Right renal pelvis (tissue), 4 donors: ENCODE measurements around the gene FAM24B. TPM values are rescaled to one million over a fixed set of nuclear protein-coding genes. Genes with fewer than 3 reads are reported as not detected.

ENCODE experiments used
- DNase-seq, 4 donors: peaks; one replicate each; pipeline ENCODE4 v3.0.0-alpha.2; 2013; ENCODE audit warnings: low read depth in 4 of 4, low spot score in 3 of 4, missing footprints in 1 of 4
- polyA plus RNA-seq, 4 donors: library from polyadenylated mRNA; unstranded; fragments of 120-200 nt; gene quantifications; one replicate each; pipeline ENCODE4 v1.2.1, GENCODE V29; 2013; ENCODE audit not compliant: insufficient read length in 4 of 4

The FAM24B gene
- polyA plus RNA-seq, 4 donors: 4.2 to 5.4 (median 4.9) TPM

GRCh38 chr10:122830273-122830964 lies 49.0 kb downstream of the FAM24B start:
- no peak for DNase-seq

DNA sequence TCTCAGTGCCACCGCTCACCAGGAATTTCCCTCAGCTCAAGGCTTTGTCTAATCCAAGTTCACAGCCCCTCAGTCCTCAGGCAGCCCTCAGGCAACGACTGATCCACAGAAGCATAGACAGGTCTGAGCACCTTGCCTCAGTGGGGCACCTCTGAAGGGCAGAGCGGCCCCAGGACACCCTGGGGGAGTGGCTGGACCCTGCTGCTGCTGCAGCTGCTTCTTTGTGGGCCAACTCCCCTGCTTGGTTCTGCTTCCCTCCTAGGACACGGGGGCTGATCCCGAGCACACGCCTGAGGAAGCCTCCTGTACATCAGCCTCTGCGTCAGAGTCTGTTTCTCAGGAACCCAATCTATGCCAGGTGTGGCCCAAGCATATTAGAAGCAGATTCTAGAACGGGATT lies 49.9 kb downstream of the FAM24B start:
- no peak for DNase-seq

DNA sequence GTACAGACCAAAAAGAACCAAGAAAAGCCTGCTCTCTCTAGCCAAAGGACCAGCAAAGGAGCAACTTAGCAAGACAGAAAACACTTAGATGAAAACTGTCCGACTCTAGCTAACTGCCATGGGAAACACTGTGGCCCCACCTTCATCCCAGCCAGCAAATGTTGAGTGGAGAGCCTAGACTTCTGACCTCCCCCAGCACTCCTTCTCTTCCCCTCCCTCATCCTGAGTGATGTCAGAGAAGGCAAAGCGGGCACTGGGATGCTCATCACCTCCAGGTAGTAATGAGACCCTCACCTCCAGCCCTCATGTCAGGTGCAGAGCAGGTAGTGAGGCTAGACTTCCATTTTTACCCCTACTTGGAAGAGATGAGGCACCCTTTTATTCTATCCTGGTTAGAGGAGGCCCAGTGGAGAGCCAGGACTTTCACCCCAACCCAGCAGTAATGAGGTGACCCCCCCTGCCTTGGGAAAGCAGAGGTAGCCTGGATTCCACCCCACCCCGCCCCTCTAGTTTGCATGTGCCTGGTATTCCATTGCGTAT lies 50.6 kb downstream of the FAM24B start:
- DNase-seq: no peak

DNA sequence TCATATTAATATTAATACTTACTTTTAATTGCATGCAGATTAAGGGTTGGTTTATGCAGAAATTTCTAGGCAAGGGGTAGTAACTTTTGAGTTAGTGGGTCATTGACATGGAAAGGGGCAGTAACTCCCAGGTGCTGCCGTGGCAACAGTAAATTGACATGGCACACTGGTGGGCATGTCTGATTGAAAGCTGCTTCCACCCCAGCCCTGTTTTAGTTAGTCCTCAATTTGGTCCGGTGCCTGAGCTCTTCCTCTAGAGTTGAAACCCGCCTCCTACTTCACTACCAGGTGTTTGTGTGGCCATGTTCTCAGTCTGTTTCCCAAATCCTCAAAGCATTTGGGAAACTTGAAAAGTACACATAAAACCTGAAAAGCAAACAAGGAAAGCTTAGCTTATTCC lies 52.1 kb downstream of the FAM24B start:
- no peak for DNase-seq

DNA sequence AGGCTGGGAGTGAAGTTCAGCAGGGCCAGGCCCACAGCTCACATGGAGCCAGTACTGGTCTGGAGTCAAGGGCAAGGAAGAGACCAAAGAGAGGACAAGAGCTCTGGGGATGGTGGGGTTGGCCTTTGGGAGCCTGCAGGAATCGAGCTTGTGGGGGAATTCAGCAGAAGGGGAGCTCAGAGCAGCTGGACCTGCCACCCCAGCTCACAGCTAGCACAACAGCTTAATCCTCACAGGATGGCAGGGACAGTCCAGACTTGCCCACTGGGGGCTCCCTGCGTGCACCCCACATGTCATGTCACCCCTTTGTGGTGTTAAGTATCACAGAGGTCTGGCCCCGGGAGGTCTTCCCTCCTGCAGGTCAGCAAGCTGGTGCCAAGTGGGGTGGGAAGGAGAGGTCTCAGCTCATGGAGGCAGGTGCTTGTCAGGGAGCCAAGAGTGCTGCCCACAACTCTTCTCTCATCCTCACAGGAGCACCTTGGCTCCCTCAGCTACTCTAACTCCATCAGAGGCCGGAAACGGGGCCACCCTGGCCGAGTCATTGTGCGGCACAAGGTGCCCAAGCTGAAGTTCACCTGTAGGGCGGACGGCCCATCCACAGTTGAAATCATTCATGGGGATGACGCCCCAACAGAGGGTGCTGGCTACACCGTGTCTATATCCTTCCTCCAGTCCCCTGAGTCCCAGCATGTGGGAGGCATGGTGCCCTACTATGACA lies 56.2 kb downstream of the FAM24B start:
- no peak for DNase-seq

DNA sequence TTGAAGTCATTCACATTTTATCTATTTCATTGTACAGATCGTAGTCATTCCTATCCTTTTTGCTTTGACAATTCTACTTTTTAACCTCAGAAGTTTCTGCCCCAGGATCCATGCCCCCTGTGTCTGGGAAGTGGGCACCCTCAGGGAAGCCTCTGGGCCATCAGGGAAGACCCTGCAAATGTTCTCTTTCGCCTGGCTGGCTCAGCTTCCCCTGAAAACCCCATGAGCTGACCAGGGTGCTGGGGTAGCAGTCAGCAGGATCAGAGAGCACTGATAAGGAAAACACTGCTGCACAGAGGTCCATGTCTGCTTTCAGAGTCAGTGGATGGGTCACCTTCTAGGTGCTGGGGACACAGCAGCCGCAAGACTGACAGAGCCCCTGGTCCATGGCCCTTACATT lies 57.6 kb downstream of the FAM24B start:
- no peak for DNase-seq

DNA sequence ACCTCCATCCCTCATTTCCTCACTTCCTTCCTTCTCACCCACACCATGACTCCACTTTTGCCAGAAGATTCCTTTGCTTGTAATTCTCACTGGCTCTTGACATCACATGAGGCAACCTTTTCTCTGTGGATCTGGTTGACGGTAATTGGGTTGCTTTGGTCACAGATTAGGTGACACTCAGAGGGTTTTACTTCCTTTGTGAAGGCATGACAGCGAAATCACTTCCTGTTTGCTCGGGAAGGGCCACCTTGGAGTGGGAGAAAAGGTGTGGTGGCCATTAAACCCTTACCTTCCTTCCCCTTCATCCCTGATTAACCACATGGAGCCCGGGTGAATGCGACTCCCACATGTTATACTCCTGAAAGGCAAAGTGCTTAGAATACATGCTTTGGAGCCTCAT lies 63.9 kb downstream of the FAM24B start:
- DNase-seq: no peak

DNA sequence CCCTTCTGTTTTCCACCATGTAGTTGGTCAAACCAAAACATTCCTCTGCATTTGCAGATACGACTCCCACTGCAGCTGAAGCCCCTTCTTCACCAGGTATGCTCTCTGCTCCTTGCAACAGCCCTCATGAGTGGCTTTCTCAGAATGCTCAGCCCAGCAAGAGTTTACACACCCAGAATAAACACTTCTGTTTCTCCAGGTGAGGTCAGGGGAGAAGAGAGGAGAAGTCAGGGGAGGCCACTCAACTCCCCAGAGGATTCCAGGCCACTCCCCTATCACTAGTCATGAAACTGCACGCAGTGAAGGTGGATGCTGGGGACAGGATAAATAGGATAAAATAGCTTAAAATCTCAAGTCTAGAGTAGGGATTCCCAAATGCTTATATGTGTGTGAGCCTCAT lies 64.9 kb downstream of the FAM24B start:
- DNase-seq: no peak

- no peak for DNase-seq
Measured at GRCh38 chr10:122812751-122813150, 66.6 kb downstream of the FAM24B start.

GRCh38 chr10:122802282-122802681 lies 77.1 kb downstream of the FAM24B start:
- no peak for DNase-seq

Other genes starting within 250 kb of the FAM24B start
- not detected for gene C10orf120, start 179.7 kb downstream of the FAM24B start, polyA plus RNA-seq
- gene CUZD1, start 33.7 kb downstream of the FAM24B start, polyA plus RNA-seq: 1 to 10 TPM; 1.1 to 2.3 (median 1.5) TPM
- gene FAM24A, start 31.0 kb upstream of the FAM24B start, polyA plus RNA-seq: not detected
- 10 to 100 TPM; 15.7 to 22.0 (median 19.9) TPM for gene C10orf88, start 74.6 kb upstream of the FAM24B start, polyA plus RNA-seq
- 10 to 100 TPM in 1 of 4 donors, 1 to 10 TPM in 3; 8.0 to 10.4 (median 8.3) TPM for gene PSTK, start 100.8 kb upstream of the FAM24B start, polyA plus RNA-seq
- gene IKZF5, start 129.2 kb upstream of the FAM24B start, polyA plus RNA-seq: 10 to 100 TPM; 18.6 to 27.5 (median 25.2) TPM
- gene ACADSB, start 129.4 kb upstream of the FAM24B start, polyA plus RNA-seq: 10 to 100 TPM; 21.3 to 33.2 (median 27.8) TPM